K562 (cell line): ENCODE measurements around the gene CPED1. TPM values are rescaled to one million over a fixed set of nuclear protein-coding genes. Genes with fewer than 3 reads are reported as not detected.

ENCODE experiments used
- BACH1 ChIP-seq: fragments of 200-800 bp; sonication (Bioruptor generic); IDR thresholded peaks from 2 replicates; pipeline ENCODE4 v1.6.1; 2016; ENCODE audit warnings: missing genetic modification characterization, missing compliant biosample characterization
- HDAC6 ChIP-seq: IDR thresholded peaks from 2 replicates; pipeline ENCODE4 v1.6.1; 2012; ENCODE audit warnings: low read depth, mild to moderate bottlenecking, control low read depth, inconsistent platforms, low read length, moderate library complexity
- JUND ChIP-seq, 2 experiments: IDR thresholded peaks; 2 replicates in 1 of 2; 3 replicates in 1 of 2; pipeline ENCODE4 v1.6.1; 2011; ENCODE audit warnings: borderline replicate concordance in 2 of 2, low read depth in 2 of 2, low read length in 2 of 2, improper control_type of control experiment in 1 of 2, missing biosample characterization in 1 of 2, missing genetic modification characterization in 1 of 2, missing genetic modification reagents in 1 of 2
- KAT7 ChIP-seq: sonication (generic); formaldehyde crosslinking; IDR thresholded peaks from 2 replicates; pipeline ENCODE4 v1.8.0; 2022; ENCODE audit warnings: missing genetic modification reagents, mild to moderate bottlenecking, borderline replicate concordance
- MAZ ChIP-seq, 2 experiments: fragments of 450-650 bp in 1 of 2; sonication (generic) in 1 of 2; formaldehyde crosslinking; IDR thresholded peaks in 1 of 2; conservative IDR thresholded peaks in 1 of 2; 2 replicates each; pipeline versions ENCODE4 v1.4.0 to v1.5.0; 2020; ENCODE audit warnings: mild to moderate bottlenecking in 1 of 2, missing genetic modification reagents in 1 of 2
- PTRF ChIP-seq: fragments of 450-650 bp; IDR thresholded peaks from 2 replicates; pipeline ENCODE4 v1.6.1; 2016; ENCODE audit warnings: mild to moderate bottlenecking, missing genetic modification characterization, missing compliant biosample characterization
- PYGO2 ChIP-seq: fragments of 450-650 bp; IDR thresholded peaks from 2 replicates; pipeline ENCODE4 v1.6.1; 2016; ENCODE audit warnings: mild to moderate bottlenecking, missing genetic modification characterization, moderate library complexity, missing compliant biosample characterization
- SMAD1 ChIP-seq: fragments of 150-350 bp; IDR thresholded peaks from 2 replicates; pipeline ENCODE4 v1.6.1; 2014; ENCODE audit warnings: low read length, low read depth; ENCODE audit not compliant: partially characterized antibody
- SMAD2 ChIP-seq: fragments of 150-350 bp; IDR thresholded peaks from 2 replicates; pipeline ENCODE4 v1.6.1; 2014; ENCODE audit warnings: low read depth, mild to moderate bottlenecking, low read length
- TBL1XR1 ChIP-seq, 2 experiments: IDR thresholded peaks; 2 replicates each; pipeline ENCODE4 v1.6.1; 2012; ENCODE audit warnings: improper control_type of control experiment in 2 of 2, low read length in 2 of 2, mild to moderate bottlenecking in 1 of 2
- THRAP3 ChIP-seq: fragments of 450-650 bp; IDR thresholded peaks from 2 replicates; pipeline ENCODE4 v1.6.1; 2016; ENCODE audit warnings: mild to moderate bottlenecking, inconsistent platforms, borderline replicate concordance
- ZNF311 ChIP-seq: fragments of 250-450 bp; sonication (Bioruptor Pico); IDR thresholded peaks from 2 replicates; pipeline ENCODE4 v1.4.0; 2020; ENCODE audit warnings: mild to moderate bottlenecking, moderate library complexity
- ZNF444 ChIP-seq: fragments of 250-450 bp; sonication (Bioruptor Pico); IDR thresholded peaks from 2 replicates; pipeline ENCODE4 v1.4.0; 2020; ENCODE audit warnings: mild to moderate bottlenecking, moderate library complexity
- ZNF764 ChIP-seq: fragments of 250-450 bp; sonication (Bioruptor Pico); IDR thresholded peaks from 2 replicates; pipeline ENCODE4 v1.4.0; 2020; ENCODE audit warnings: low read depth, mild to moderate bottlenecking, moderate library complexity
- polyA plus RNA-seq, 8 experiments: library from polyadenylated mRNA; depleted of rRNA in 4 of 8; stranded (reverse) in 5 of 8; unstranded in 3 of 8; fragments of >200 nt; fragmentation: Nextera tagmentation in 2 of 8; fragmentation: Illumina TruSeq in 1 of 8; extraction: Ambion mirVana in 2 of 8; extraction: Trizol in 1 of 8; gene quantifications; 2 replicates each; pipeline versions ENCODE4 v1.2.1 to v1.2.3, GENCODE V29; 2011 to 2014; ENCODE audit warnings: inconsistent platforms in 1 of 8, missing spikeins in 1 of 8
- total RNA-seq, 7 experiments: library from RNA; depleted of rRNA in 6 of 7; stranded (reverse); fragments of >200 nt in 6 of 7; fragmentation: Illumina TruSeq in 2 of 7; extraction: Trizol in 2 of 7; gene quantifications; 2 replicates each; pipeline versions ENCODE4 v1.2.1 to v1.2.3, GENCODE V29; 2011 to 2021; ENCODE audit warnings: low replicate concordance in 1 of 7
- TF ChIP-seq, protein P1 (sequence below): fragments of 450-650 bp; formaldehyde crosslinking; IDR thresholded peaks from 2 replicates; pipeline ENCODE4 v1.4.0; 2020; ENCODE audit warnings: mild to moderate bottlenecking, mixed read lengths
- TF ChIP-seq, protein P2 (sequence below): fragments of 450-650 bp; IDR thresholded peaks from 2 replicates; pipeline ENCODE4 v1.6.1; 2017; ENCODE audit warnings: antibody characterized with exemption
- TF ChIP-seq, protein P3 (sequence below): fragments of 450-650 bp; IDR thresholded peaks from 2 replicates; pipeline ENCODE4 v1.6.1; 2017; ENCODE audit warnings: antibody characterized with exemption, mild to moderate bottlenecking
- TF ChIP-seq, protein P4 (sequence below): fragments of 250-450 bp; sonication (Bioruptor Pico); IDR thresholded peaks from 2 replicates; pipeline ENCODE4 v1.5.0; 2022; ENCODE audit warnings: mild to moderate bottlenecking

CPED1 gene
- total and polyA plus RNA-seq, 9 of the 15 experiments (the other 6 are each of a cell fraction or from before 2014, with no cell fraction given) = 195 to 393 (median 290) TPM

DNA sequence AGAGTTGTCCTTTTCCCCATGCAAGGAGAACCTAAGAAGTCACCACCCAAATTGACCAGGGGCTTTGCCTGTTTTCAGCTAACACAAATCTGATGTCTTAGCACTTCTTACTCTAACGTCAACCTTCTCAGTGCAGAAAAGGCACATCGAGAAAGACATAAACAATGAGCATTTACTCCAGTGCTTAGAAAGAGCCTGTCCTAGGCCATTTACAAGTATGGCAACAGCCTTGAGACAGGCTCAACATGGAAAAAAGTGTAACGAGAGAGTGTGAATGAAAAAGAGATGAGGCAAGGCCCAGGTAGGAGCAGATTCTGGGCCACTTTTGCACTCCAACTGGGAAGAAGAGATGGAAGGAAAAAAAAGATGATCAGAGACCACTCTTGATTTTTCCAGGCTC lies 54.4 kb downstream of the CPED1 start (continued):
- no peak for TF ChIP-seq HDAC6
- TF ChIP-seq ZNF764 (CRISPR knock-in tag) = no peak
- TF ChIP-seq THRAP3 = no peak
- TF ChIP-seq, protein P1, sequence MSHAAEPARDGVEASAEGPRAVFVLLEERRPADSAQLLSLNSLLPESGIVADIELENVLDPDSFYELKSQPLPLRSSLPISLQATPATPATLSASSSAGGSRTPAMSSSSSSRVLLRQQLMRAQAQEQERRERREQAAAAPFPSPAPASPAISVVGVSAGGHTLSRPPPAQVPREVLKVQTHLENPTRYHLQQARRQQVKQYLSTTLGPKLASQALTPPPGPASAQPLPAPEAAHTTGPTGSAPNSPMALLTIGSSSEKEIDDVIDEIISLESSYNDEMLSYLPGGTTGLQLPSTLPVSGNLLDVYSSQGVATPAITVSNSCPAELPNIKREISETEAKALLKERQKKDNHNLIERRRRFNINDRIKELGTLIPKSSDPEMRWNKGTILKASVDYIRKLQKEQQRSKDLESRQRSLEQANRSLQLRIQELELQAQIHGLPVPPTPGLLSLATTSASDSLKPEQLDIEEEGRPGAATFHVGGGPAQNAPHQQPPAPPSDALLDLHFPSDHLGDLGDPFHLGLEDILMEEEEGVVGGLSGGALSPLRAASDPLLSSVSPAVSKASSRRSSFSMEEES (CRISPR knock-in tag) = no peak
- TF ChIP-seq TBL1XR1 (IDR thresholded peaks at IDR 0.05; ENCODE audit: low read length in 2 of 2) = no peak
- no peak for TF ChIP-seq KAT7 (CRISPR knock-in tag)
- TF ChIP-seq, protein P2, sequence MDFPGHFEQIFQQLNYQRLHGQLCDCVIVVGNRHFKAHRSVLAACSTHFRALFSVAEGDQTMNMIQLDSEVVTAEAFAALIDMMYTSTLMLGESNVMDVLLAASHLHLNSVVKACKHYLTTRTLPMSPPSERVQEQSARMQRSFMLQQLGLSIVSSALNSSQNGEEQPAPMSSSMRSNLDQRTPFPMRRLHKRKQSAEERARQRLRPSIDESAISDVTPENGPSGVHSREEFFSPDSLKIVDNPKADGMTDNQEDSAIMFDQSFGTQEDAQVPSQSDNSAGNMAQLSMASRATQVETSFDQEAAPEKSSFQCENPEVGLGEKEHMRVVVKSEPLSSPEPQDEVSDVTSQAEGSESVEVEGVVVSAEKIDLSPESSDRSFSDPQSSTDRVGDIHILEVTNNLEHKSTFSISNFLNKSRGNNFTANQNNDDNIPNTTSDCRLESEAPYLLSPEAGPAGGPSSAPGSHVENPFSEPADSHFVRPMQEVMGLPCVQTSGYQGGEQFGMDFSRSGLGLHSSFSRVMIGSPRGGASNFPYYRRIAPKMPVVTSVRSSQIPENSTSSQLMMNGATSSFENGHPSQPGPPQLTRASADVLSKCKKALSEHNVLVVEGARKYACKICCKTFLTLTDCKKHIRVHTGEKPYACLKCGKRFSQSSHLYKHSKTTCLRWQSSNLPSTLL = no peak
- TF ChIP-seq, protein P3, sequence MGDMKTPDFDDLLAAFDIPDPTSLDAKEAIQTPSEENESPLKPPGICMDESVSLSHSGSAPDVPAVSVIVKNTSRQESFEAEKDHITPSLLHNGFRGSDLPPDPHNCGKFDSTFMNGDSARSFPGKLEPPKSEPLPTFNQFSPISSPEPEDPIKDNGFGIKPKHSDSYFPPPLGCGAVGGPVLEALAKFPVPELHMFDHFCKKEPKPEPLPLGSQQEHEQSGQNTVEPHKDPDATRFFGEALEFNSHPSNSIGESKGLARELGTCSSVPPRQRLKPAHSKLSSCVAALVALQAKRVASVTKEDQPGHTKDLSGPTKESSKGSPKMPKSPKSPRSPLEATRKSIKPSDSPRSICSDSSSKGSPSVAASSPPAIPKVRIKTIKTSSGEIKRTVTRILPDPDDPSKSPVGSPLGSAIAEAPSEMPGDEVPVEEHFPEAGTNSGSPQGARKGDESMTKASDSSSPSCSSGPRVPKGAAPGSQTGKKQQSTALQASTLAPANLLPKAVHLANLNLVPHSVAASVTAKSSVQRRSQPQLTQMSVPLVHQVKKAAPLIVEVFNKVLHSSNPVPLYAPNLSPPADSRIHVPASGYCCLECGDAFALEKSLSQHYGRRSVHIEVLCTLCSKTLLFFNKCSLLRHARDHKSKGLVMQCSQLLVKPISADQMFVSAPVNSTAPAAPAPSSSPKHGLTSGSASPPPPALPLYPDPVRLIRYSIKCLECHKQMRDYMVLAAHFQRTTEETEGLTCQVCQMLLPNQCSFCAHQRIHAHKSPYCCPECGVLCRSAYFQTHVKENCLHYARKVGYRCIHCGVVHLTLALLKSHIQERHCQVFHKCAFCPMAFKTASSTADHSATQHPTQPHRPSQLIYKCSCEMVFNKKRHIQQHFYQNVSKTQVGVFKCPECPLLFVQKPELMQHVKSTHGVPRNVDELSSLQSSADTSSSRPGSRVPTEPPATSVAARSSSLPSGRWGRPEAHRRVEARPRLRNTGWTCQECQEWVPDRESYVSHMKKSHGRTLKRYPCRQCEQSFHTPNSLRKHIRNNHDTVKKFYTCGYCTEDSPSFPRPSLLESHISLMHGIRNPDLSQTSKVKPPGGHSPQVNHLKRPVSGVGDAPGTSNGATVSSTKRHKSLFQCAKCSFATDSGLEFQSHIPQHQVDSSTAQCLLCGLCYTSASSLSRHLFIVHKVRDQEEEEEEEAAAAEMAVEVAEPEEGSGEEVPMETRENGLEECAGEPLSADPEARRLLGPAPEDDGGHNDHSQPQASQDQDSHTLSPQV = peak; percentile 58; the same call in 1 of the 2 replicates
- TF ChIP-seq, protein P4, sequence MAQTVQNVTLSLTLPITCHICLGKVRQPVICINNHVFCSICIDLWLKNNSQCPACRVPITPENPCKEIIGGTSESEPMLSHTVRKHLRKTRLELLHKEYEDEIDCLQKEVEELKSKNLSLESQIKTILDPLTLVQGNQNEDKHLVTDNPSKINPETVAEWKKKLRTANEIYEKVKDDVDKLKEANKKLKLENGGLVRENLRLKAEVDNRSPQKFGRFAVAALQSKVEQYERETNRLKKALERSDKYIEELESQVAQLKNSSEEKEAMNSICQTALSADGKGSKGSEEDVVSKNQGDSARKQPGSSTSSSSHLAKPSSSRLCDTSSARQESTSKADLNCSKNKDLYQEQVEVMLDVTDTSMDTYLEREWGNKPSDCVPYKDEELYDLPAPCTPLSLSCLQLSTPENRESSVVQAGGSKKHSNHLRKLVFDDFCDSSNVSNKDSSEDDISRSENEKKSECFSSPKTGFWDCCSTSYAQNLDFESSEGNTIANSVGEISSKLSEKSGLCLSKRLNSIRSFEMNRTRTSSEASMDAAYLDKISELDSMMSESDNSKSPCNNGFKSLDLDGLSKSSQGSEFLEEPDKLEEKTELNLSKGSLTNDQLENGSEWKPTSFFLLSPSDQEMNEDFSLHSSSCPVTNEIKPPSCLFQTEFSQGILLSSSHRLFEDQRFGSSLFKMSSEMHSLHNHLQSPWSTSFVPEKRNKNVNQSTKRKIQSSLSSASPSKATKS = 0 out of 2 replicates have a peak, but pooled peaks have one; percentile 23
- TF ChIP-seq ZNF311 (CRISPR knock-in tag) = peak; percentile 67; the same call in 1 of the 2 replicates
- TF ChIP-seq BACH1 (tag) = peak; percentile 28; the same call in 1 of the 2 replicates
- TF ChIP-seq JUND (IDR thresholded peaks at IDR 0.05; ENCODE audit: borderline replicate concordance, low read depth, low read length) = no peak
- TF ChIP-seq JUND (tag; IDR thresholded peaks at IDR 0.05; ENCODE audit: borderline replicate concordance, low read depth, low read length) = peak; percentile 25; the same call in 1 of the 3 replicates
- TF ChIP-seq SMAD1 = no peak
- peak in 1 of 2 experiments; percentile 51; a peak in 2 of 4 replicates for TF ChIP-seq MAZ (CRISPR knock-in tag; conservative IDR thresholded peaks at IDR 0.05 in 1 of 2, IDR thresholded peaks at IDR 0.05 in 1 of 2)
- TF ChIP-seq SMAD2 = no peak
- TF ChIP-seq PYGO2 (tag) = peak; percentile 48; the same call in 1 of the 2 replicates
- peak; percentile 53; the same call in 1 of the 2 replicates for TF ChIP-seq PTRF (tag)
- no peak for TF ChIP-seq ZNF444 (CRISPR knock-in tag)
